Parathyroid adenoma (tissue), 2 donors: ENCODE data around the gene SKOR1.

ENCODE experiments used
- H2AFZ ChIP-seq: fragments of 300-600 bp; sonication (generic); one replicate; pipeline ENCODE4 v1.7.0; 2017; ENCODE audit warnings: antibody characterized with exemption, mild to moderate bottlenecking
- H3K27ac ChIP-seq: fragments of 300-600 bp; sonication (generic); one replicate; pipeline ENCODE4 v1.7.0; 2017
- H3K27me3 ChIP-seq: fragments of 300-600 bp; sonication (generic); one replicate; pipeline ENCODE4 v1.7.0; 2017; ENCODE audit warnings: low read length; ENCODE audit not compliant: control insufficient read depth, insufficient read depth
- H3K36me3 ChIP-seq: fragments of 300-600 bp; sonication (generic); one replicate; pipeline ENCODE4 v1.7.0; 2017; ENCODE audit warnings: low read length; ENCODE audit not compliant: control insufficient read depth, insufficient read depth
- H3K4me1 ChIP-seq: fragments of 300-600 bp; sonication (generic); one replicate; pipeline ENCODE4 v1.7.0; 2017; ENCODE audit warnings: control low read depth
- H3K4me2 ChIP-seq: fragments of 300-600 bp; sonication (generic); one replicate; pipeline ENCODE4 v1.7.0; 2017; ENCODE audit warnings: low read length
- H3K4me3 ChIP-seq: fragments of 300-600 bp; sonication (generic); one replicate; pipeline ENCODE4 v1.7.0; 2017; ENCODE audit warnings: low read depth, low read length
- H3K79me2 ChIP-seq: fragments of 300-600 bp; sonication (generic); one replicate; pipeline ENCODE4 v1.7.0; 2017; ENCODE audit warnings: control low read depth
- H3K9ac ChIP-seq: fragments of 300-600 bp; sonication (generic); one replicate; pipeline ENCODE4 v1.7.0; 2017; ENCODE audit warnings: mild to moderate bottlenecking
- H3K9me3 ChIP-seq: fragments of 300-600 bp; sonication (generic); one replicate; pipeline ENCODE4 v1.7.0; 2017; ENCODE audit warnings: low read length; ENCODE audit not compliant: control insufficient read depth
- TF ChIP-seq, protein P1 (sequence below): fragments of 300-600 bp; sonication (generic); IDR thresholded peaks from one replicate; pipeline ENCODE4 v1.7.0; 2017; ENCODE audit warnings: antibody characterized with exemption, mild to moderate bottlenecking
- donor health status: primary hyperparathyroidism.

Gene SKOR1

DNA sequence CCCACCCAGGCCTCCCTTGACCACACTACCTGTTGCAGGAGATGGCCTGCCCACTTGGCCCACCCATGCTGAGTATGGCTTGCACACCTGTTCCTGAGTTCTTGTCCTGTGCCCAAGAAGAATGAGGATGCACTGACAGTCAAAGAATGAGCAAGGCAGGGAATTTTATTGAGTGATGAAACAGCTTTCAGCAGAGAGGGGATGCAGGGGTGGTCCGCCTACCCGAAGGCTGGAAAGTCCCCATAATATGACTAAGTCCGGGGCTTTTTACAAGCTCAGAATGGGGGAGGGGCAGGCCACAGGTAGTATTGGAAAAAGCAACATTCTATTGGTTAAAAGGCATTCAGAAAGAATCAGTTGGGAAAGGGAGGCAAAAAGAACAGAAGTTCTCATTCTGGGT lies 44.4 kb downstream of the SKOR1 start:
- Histone ChIP-seq H3K79me2 (no peaks in the 10 kb centered on the region), H3K9ac (no peak overlapping the region), H3K27ac (no peak overlapping the region), H3K36me3 (no peaks in the 10 kb centered on the region), H2AFZ (no peak overlapping the region), H3K4me1 (no peaks in the 10 kb centered on the region), H3K27me3 (no peaks in the 10 kb centered on the region), H3K4me3 (no peak overlapping the region), H3K4me2 (no peak overlapping the region), H3K9me3 (no peaks in the 10 kb centered on the region)
- TF ChIP-seq, protein P1, sequence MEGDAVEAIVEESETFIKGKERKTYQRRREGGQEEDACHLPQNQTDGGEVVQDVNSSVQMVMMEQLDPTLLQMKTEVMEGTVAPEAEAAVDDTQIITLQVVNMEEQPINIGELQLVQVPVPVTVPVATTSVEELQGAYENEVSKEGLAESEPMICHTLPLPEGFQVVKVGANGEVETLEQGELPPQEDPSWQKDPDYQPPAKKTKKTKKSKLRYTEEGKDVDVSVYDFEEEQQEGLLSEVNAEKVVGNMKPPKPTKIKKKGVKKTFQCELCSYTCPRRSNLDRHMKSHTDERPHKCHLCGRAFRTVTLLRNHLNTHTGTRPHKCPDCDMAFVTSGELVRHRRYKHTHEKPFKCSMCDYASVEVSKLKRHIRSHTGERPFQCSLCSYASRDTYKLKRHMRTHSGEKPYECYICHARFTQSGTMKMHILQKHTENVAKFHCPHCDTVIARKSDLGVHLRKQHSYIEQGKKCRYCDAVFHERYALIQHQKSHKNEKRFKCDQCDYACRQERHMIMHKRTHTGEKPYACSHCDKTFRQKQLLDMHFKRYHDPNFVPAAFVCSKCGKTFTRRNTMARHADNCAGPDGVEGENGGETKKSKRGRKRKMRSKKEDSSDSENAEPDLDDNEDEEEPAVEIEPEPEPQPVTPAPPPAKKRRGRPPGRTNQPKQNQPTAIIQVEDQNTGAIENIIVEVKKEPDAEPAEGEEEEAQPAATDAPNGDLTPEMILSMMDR: no peak

DNA sequence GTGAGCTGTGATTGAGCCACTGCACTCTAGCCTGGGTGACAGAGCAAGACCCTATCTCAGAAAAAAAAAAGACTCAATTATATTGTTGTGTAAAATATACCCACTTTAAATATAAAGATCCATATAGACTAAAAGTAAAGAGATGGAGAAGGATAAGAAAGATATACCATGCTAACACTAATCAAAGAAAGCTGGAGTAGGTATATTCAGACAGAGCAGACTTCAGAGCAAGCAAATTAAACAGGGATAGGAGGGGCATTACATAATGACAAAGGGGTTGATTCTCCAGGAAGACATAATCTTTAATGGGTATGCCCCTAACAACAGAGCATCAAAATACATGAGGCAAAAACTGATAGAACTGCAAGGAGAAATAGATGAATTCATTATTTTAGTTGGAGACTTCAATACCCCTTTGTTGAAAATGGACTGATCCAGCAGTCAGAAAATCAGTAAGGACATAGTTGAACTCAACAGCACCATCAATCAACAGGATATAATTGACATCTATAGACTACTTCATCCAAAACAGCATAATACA lies 45.6 kb downstream of the SKOR1 start:
- Histone ChIP-seq H3K36me3 (no peaks in the 10 kb centered on the region), H3K4me1 (no peaks in the 10 kb centered on the region), H3K9ac (no peak overlapping the region), H3K27ac (no peak overlapping the region), H3K27me3 (no peaks in the 10 kb centered on the region), H3K4me3 (no peak overlapping the region), H3K79me2 (no peaks in the 10 kb centered on the region), H2AFZ (no peak overlapping the region), H3K4me2 (no peak overlapping the region), H3K9me3 (no peaks in the 10 kb centered on the region)
- TF ChIP-seq, protein P1: no peak

DNA sequence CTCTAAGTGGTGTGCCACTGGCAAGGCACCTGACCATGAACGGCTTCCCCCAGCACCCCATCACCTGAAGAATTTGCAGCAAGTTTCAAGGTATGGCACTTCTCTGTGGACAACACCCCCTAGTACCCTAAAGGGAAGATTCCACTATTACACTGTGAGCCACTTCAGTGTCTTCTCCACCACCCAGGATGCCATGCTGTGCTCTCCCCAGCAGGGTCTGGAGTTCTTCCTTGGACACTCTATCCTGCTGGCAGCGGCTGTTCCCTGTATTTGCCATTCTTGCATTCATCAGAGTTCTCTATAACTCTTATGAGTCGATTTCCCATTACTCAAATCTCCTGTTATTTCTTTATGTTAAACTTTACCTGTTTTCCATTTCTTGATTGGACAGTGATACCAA lies 48.5 kb downstream of the SKOR1 start:
- Histone ChIP-seq H3K4me2 (no peak overlapping the region), H3K27ac (no peak overlapping the region), H3K79me2 (no peaks in the 10 kb centered on the region), H3K4me3 (no peak overlapping the region), H3K9ac (no peak overlapping the region), H3K4me1 (no peaks in the 10 kb centered on the region), H3K27me3 (no peaks in the 10 kb centered on the region), H3K36me3 (no peaks in the 10 kb centered on the region), H2AFZ (no peak overlapping the region), H3K9me3 (no peaks in the 10 kb centered on the region)
- TF ChIP-seq, protein P1: no peak

DNA sequence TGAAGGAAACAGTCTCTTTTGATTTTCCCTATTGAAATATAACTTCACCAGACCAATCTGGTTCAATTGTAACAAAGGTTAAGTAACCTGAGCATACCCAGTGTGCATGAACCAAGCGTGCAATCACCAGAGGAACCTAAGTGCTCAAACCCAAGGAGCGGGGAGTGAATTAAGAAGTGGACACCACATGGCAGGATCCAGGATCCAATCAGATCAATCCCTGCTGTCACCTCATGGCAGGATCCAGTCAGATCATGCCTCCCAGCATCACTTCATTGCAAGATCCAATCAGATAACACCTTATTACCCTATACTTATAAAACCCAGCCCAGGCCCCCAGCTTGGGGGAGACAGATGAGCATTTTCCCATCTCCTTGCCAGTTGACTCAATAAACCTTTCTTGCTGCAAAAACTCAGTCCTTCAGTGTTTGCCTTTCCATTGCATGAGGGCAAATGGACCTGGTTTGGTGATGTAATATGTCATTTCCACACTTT lies 53.5 kb downstream of the SKOR1 start:
- no peak overlapping the region for H3K27ac ChIP-seq
- no peaks in the 10 kb centered on the region for H3K27me3 ChIP-seq
- no peaks in the 10 kb centered on the region for H3K9me3 ChIP-seq
- H3K36me3 ChIP-seq: no peaks in the 10 kb centered on the region
- no peaks in the 10 kb centered on the region for H3K4me1 ChIP-seq
- H3K4me2 ChIP-seq: no peak overlapping the region
- TF ChIP-seq, protein P1: no peak
- no peak overlapping the region for H3K9ac ChIP-seq
- H3K79me2 ChIP-seq: no peaks in the 10 kb centered on the region
- no peak overlapping the region for H3K4me3 ChIP-seq
- no peak overlapping the region for H2AFZ ChIP-seq

DNA sequence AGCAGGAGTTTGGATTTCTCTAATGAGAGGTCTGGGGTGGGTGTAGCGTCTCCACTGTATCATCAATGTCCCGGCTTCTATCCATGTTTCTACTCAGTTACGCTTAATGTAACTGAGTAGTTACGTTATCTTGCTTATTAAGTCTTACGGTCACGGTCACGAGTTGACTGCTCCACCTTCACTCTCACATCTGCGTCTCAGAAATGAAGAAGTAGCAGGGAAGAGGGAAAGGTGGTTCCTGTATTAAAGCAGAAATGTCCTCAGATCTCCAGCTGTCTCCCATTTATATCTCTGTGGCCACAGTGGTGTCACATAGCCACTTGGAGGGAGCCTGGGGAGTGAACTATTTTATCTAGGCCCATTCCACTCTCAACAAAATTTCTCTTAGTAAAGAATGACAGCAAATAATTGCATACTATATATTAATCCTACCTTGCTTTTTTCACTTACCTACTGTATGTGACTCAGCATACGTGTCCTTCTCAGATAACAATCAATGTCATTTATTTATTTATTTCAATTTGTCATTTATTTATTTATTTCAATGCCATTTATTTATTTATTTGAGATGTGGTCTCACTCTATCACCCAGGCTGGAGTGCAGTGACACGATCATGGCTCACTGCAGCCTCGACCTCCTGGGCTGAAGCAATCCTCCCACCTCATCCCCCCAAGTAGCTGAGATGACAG lies 54.3 kb downstream of the SKOR1 start:
- H3K36me3 ChIP-seq: no peaks in the 10 kb centered on the region
- TF ChIP-seq, protein P1: no peak
- no peak overlapping the region for H3K27ac ChIP-seq
- H3K27me3 ChIP-seq: no peaks in the 10 kb centered on the region
- H3K79me2 ChIP-seq: no peaks in the 10 kb centered on the region
- no peak overlapping the region for H3K4me2 ChIP-seq
- no peak overlapping the region for H3K4me3 ChIP-seq
- H3K4me1 ChIP-seq: no peaks in the 10 kb centered on the region
- H3K9ac ChIP-seq: no peak overlapping the region
- no peak overlapping the region for H2AFZ ChIP-seq
- H3K9me3 ChIP-seq: no peaks in the 10 kb centered on the region
